Stomach (tissue), 9 donors: ENCODE data around the gene MVP. TPM values are rescaled to one million over a fixed set of nuclear protein-coding genes. Genes with fewer than 3 reads are reported as not detected.

Experiments
- DNase-seq, 2 donors: peaks; one replicate each; pipeline versions ENCODE4 v3.0.0 to v3.0.0-alpha.2; 2013 to 2019
- H3K27ac ChIP-seq, 5 donors: fragments of 200-600 bp in 4 of 5; sonication (generic) in 4 of 5; one replicate each; pipeline ENCODE4 v1.5.1; 2013 to 2019; ENCODE audit warnings: mild to moderate bottlenecking in 1 of 5, moderate library complexity in 1 of 5
- H3K27me3 ChIP-seq, 3 donors: fragments of 200-600 bp; sonication (generic); one replicate each; pipeline ENCODE4 v1.5.1; 2017 to 2019; ENCODE audit warnings: mixed run types in 1 of 3
- H3K36me3 ChIP-seq, 4 donors: fragments of 200-600 bp; sonication (generic); 1 replicate in 3 of 4; 2 replicates in 1 of 4; pipeline ENCODE4 v1.5.1; 2016 to 2019
- H3K4me1 ChIP-seq, 4 donors: fragments of 200-600 bp; sonication (generic); one replicate each; pipeline ENCODE4 v1.5.1; 2016 to 2019
- H3K4me3 ChIP-seq, 4 donors: fragments of 200-600 bp; sonication (generic) in 3 of 4; one replicate each; pipeline ENCODE4 v1.5.1; 2016 to 2019; ENCODE audit warnings: mild to moderate bottlenecking in 1 of 4
- H3K9me3 ChIP-seq, 4 donors: fragments of 200-600 bp; sonication (generic); one replicate each; pipeline ENCODE4 v1.5.1; 2016 to 2019
- CTCF ChIP-seq, 7 experiments: fragments of 450-650 bp in 4 of 7; fragments of 200-600 bp in 3 of 7; sonication (generic) in 3 of 7; IDR thresholded peaks; one replicate each; pipeline ENCODE4 v1.5.1; 2016 to 2019; ENCODE audit warnings: antibody characterized with exemption in 7 of 7, control low read depth in 2 of 7, mild to moderate bottlenecking in 1 of 7
- EP300 ChIP-seq: sonication (generic); formaldehyde crosslinking; IDR thresholded peaks from one replicate; pipeline ENCODE4 v1.6.1; 2017; ENCODE audit warnings: antibody characterized with exemption
- POLR2A ChIP-seq, 4 donors: fragments of 450-650 bp; IDR thresholded peaks; one replicate each; pipeline ENCODE4 v1.6.1; 2016; ENCODE audit warnings: antibody characterized with exemption in 4 of 4, control low read depth in 2 of 4, mild to moderate bottlenecking in 1 of 4, moderate library complexity in 1 of 4
- POLR2AphosphoS5 ChIP-seq, 3 donors: sonication (generic); formaldehyde crosslinking; IDR thresholded peaks; one replicate each; pipeline ENCODE4 v1.6.1; 2016; ENCODE audit warnings: antibody characterized with exemption in 3 of 3
- WGBS, 5 donors: extraction: QIAGEN DNeasy Blood & Tissue Kit in 3 of 5; methylation state at CpG; one replicate each; pipeline versions ENCODE4 v1.1.5 to v1.1.7; 2013 to 2018; 5-methylcytosine and 5-hydroxymethylcytosine counted together
- intact Hi-C: fragments of 100-400 bp; cut with DNase I; formaldehyde crosslinking; loops from one replicate; pipeline ENCODE4 v1.15.1; 2023; ENCODE audit warnings: low total_unique reads
- polyA plus RNA-seq, 3 donors: library from polyadenylated mRNA; stranded (reverse); fragments of 200-250 nt; gene quantifications; one replicate each; pipeline ENCODE4 v1.2.3, GENCODE V29; 2013
- total RNA-seq, 5 donors: library from RNA; depleted of rRNA; stranded (reverse); fragments of >200 nt; gene quantifications; one replicate each; pipeline versions ENCODE4 v1.1.0 to v1.2.3, GENCODE V29; 2014 to 2016
- donor health status: healthy with polysubstance abuse.
- donor health status: Bipolar disorder and iron deficiency.
- donor health status: healthy.

The MVP gene
- total and polyA plus RNA-seq, 8 donors: 92.2 to 453 (median 133) TPM

GRCh38 chr16:29848420-29849297 is 28.4 kb downstream of the MVP start:
- 38 to 42% (median 41%) methylated on average over 14 to 15 of the region's 15 CpGs for WGBS, 5 donors
- peaks cover 40 to 64% (median 47%) of the 10 kb centered on the region in 4 donors for H3K36me3 ChIP-seq
- peak overlapping the region in 2 of 5 donors; percentile 4 to 6 for H3K27ac ChIP-seq
- peak; percentile 81 to 85 for DNase-seq
- TF ChIP-seq CTCF (IDR thresholded peaks at IDR 0.05) (peak in 5 of 7 experiments; percentile 66 to 95 (median 77)), POLR2AphosphoS5 (IDR thresholded peaks at IDR 0.05) (peak in 2 of 3 donors; percentile 8 to 46), EP300 (no peak)
- intact Hi-C loops: no loop called here
- no peaks in the 10 kb centered on the region for H3K9me3 ChIP-seq
- no peak overlapping the region for H3K4me3 ChIP-seq
- peaks cover 0 to 12% (median 4%) of the 10 kb centered on the region in 4 donors for H3K4me1 ChIP-seq
- no peaks in the 10 kb centered on the region for H3K27me3 ChIP-seq

- Histone ChIP-seq H3K27me3 (no peaks in the 10 kb centered on the region), H3K4me1 (peaks cover 0 to 12% (median 4%) of the 10 kb centered on the region in 4 donors), H3K4me3 (no peak overlapping the region), H3K36me3 (peaks cover 34 to 56% (median 38%) of the 10 kb centered on the region in 4 donors), H3K9me3 (no peaks in the 10 kb centered on the region), H3K27ac (peak overlapping the region in 1 of 5 donors; percentile 4)
- WGBS, 5 donors: 54 to 76% (median 72%) methylated on average over 5 of the region's 5 CpGs
- no peak for DNase-seq
- no peak for TF ChIP-seq POLR2AphosphoS5 (IDR thresholded peaks at IDR 0.05)
- no peak for TF ChIP-seq CTCF (IDR thresholded peaks at IDR 0.05)
- TF ChIP-seq EP300: no peak
- no peak for TF ChIP-seq POLR2A (IDR thresholded peaks at IDR 0.05)
- intact Hi-C loops: no loop called here
These were observed 29.2 kb downstream of the MVP start for GRCh38 chr16:29849505-29849904.

GRCh38 chr16:29850998-29851397 is 30.7 kb downstream of the MVP start:
- DNase-seq: no peak
- no peak for TF ChIP-seq CTCF (IDR thresholded peaks at IDR 0.05)
- TF ChIP-seq POLR2AphosphoS5 (IDR thresholded peaks at IDR 0.05): no peak
- TF ChIP-seq POLR2A (IDR thresholded peaks at IDR 0.05): no peak
- no peak for TF ChIP-seq EP300
- no peaks in the 10 kb centered on the region for H3K27me3 ChIP-seq
- intact Hi-C loops: no loop called here
- H3K4me3 ChIP-seq: no peak overlapping the region
- H3K4me1 ChIP-seq: peaks cover 3 to 22% (median 13%) of the 10 kb centered on the region in 4 donors
- peaks cover 19 to 41% (median 23%) of the 10 kb centered on the region in 4 donors for H3K36me3 ChIP-seq
- no peaks in the 10 kb centered on the region for H3K9me3 ChIP-seq
- 86 to 100% (median 89%) methylated on average over 3 of the region's 3 CpGs for WGBS, 5 donors
- H3K27ac ChIP-seq: no peak overlapping the region

- Histone ChIP-seq H3K27me3 (no peaks in the 10 kb centered on the region), H3K9me3 (no peaks in the 10 kb centered on the region), H3K4me1 (peaks cover 6 to 34% (median 23%) of the 10 kb centered on the region in 4 donors), H3K27ac (peak overlapping the region in 4 of 5 donors; percentile 25 to 42 (median 40)), H3K36me3 (peaks cover 4 to 25% (median 7%) of the 10 kb centered on the region in 4 donors), H3K4me3 (no peak overlapping the region)
- peak in 1 of 2 donors; percentile 82 for DNase-seq
- intact Hi-C loops: no loop called here
- TF ChIP-seq EP300 (no peak), POLR2AphosphoS5 (IDR thresholded peaks at IDR 0.05) (peak in 2 of 3 donors; percentile 28 to 52)
- 45 to 68% (median 55%) methylated on average over 7 of the region's 7 CpGs for WGBS, 5 donors
These were observed 32.4 kb downstream of the MVP start for GRCh38 chr16:29852654-29853053.
